Activated naive CD4-positive, alpha-beta T cell (primary cell): ENCODE data around the gene EPB41L5.
"Not testable (repeated sequence)": the region's sequence is repeated elsewhere in the genome, so short reads cannot be mapped to it uniquely, and the experiment has no call there.

Experiments
- DNase-seq, 4 experiments: peaks; one replicate each; lab custom pipeline; 2025; lab: John Stamatoyannopoulos, UW

Gene EPB41L5

DNA sequence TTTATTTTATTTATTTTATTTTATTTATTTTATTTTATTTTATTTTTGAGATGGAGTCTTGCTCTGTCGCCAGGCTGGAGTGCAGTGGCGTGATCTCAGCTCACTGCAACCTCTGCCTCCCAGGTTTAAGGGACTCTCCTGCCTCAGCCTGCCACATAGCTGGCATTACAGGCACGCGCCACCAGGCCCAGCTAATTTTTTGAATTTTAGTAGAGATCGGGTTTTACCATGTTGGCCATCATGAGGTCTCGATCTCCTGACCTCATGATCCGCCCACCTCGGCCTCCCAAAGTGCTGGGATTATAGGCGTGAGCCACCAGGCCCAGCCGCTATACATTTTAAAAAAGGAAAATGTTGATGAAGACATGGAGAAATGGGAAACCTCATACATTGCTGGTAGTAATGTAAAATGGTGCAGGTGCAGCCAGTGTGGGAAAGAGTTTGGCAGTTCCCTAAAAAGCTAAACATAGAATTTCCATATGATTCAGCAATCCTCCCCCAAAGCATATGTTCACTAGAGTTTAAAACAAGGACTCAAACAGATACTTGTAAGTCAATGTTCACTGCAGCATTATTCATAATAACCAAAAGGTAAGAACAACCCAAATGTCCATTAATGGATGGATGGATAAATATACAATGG is 187.1 kb downstream of the EPB41L5 start:
- DNase-seq, result not testable (repeated sequence)

DNA sequence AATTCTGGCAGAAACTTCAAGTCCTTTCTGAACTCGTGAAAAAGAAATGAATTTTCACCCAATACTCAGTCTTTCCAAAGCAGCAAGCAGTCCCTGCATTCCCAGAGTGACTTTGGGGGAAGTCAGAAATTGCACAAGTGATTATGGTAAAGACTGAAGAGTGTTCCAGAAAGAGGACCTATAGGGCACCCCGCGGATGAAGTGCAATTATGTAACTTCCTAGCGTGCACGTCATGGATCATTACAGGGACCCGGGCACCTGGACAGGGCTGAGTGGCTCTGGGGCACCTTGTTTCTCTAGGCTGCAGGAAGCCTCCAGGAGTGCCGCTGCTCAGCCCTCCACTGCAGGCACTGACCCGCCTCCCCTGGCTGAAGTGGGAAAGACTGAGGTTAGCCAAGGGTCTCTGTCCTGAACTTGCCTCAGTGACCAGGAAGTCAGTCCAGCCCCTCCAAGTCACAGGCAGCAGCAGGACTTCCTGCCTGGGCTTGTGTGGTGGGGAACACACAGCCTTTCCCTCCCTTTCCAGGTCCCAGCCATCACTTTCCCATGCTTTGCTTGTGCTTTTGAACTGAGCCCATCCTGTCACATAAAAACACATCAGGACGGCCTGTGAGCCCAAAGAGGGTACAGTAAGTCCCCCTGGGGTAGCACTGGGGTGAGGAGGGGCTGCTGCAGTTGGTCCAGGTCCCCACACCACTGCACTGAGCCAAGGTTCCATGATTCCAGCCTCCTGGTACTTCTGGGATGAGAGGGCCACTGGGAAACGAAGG is 190.6 kb downstream of the EPB41L5 start:
- no peak for DNase-seq

DNA sequence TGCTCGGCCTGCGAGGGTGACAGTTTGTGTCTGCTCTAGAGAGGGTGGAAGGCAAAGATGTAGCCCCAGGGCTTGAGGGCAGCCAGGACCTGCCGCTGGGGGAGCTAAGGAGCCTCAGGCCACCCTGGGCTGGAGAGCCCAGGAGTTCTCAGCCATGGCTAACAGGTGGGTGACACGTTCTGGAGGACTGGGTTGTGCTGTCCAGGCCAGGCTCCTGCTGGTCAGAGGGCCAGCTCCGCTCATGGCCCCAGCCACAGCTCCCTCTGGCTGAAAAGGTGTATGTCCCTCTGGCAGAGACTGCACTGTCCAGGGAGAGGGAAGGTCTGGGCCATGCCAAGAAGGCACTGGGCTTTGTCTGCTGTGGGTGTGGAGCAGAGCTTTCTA is 191.1 kb downstream of the EPB41L5 start:
- no peak for DNase-seq

DNA sequence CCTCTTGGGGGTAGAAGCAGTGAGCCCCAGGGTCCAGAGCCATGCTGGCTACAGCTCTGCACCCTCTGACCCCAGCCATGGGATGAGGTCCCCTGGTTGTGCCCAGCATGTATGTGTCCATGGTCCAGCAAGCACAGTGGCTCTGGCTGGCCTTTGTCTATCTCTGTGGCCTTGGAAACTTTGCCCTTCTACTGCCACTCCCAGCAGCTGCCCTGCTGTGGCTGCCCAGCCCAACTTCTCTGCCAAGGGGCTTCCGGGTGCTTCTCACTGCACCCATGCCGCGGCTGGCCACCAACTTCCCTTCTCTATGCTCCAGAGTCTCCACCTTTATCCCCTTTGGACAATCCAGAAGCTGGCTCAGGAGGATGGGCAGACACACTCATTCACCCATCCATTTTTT is 191.5 kb downstream of the EPB41L5 start:
- no peak for DNase-seq

DNA sequence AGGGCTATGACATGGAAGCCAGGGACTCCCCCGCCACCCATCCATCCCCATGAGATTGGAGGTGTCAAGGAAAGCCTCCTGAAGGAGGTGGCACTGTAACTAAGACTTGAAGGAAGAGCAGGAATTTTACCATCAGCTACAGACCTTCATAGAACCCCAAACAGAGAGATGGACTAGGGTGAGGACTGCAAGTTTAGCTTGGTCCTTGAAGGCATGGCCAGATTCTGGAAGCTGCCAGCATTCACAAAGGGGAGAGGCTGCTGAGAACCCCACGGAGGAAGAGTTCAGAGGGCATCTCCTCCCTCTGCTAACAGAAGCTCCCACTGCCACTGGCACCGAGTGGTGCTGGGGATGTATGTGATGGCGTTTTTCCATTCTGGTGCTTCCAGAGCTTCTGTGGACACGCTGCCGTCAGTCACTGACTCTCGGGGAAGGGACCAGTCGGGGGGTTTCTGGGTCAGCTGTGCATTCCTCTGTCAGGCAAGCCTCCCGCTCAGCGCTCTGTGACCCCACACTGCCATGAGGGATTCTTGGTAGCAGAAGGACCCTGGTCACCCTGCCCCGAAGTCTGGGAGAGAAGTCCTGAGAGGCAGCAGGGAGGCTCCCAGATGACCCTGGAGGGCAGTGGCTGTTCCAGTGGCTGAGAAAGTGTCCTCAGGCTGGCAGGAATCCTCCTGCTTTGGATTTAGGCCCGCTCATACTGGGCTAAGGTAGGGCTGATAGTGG is 192.2 kb downstream of the EPB41L5 start:
- DNase-seq, result no peak

DNA sequence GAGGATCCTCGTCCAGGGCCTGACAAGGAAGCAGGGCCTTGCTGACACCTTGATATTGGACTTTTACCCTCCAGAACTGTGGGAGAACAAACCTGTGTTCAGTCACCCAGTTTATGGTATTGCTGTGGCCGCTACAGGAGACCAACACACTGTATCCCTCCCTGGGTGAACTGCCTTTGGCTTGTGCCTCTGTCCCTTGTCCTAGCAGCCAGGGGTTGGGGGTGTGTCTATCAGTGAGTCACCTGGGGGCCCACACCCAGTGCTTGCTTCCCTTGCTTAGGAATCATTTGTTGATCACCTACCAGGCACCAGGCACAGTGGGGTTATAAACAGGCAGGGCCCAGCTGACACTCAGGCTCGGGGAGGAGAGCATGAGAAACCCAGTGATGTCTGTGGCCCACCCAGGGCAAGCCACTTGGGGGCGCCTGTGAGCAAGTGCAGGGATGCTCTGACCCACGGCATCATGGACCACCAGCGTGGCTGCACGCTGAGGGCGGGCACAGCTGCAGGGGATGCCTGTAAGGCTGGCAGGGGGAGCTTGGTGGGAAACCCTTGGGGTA is 193.2 kb downstream of the EPB41L5 start:
- no peak for DNase-seq

DNA sequence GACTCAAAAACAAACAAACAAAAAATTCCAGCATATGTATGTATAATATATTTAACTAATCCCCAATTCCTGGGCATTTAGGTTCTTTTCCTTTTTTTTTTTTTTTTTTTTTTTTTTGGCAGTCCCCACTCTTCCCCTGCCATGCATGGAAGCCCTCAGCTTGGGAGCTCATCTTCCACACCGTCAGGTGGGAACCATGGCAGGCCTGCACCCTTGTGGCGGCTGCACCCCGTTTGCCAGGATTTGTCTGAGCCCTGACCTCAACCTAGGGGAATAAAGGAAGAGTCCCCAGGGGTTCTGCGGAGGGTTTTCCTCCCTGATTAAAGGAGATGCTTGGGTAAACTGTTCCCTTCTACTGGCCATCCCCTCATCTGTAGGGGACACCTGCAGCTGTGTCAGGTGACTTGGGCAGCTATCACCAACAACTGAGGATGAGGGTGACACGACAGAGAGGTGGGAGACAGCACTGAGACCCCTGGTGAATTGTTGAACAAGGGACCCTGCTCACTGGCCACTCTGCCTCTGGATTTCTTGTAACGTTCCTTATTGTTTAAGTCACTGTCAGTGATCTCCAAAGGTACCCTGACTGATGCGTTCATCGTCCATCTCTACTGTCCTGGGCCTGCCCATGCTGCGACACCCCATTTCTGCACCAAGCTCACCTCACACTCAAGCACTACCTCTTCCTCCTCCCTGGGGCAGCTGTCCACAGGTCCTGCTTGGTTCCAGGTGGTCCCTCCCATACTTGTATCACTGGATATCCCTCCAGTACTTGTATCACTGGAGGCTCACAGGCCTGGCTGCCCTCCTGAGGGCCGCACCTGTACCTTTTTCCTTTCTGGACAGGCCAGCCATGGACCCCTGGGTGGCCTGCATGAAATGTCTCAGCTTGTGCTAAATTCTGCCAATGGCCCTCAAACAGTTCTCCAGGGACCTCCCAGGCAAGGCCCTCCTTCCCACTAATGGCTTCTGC is 195.8 kb downstream of the EPB41L5 start:
- no peak for DNase-seq

DNA sequence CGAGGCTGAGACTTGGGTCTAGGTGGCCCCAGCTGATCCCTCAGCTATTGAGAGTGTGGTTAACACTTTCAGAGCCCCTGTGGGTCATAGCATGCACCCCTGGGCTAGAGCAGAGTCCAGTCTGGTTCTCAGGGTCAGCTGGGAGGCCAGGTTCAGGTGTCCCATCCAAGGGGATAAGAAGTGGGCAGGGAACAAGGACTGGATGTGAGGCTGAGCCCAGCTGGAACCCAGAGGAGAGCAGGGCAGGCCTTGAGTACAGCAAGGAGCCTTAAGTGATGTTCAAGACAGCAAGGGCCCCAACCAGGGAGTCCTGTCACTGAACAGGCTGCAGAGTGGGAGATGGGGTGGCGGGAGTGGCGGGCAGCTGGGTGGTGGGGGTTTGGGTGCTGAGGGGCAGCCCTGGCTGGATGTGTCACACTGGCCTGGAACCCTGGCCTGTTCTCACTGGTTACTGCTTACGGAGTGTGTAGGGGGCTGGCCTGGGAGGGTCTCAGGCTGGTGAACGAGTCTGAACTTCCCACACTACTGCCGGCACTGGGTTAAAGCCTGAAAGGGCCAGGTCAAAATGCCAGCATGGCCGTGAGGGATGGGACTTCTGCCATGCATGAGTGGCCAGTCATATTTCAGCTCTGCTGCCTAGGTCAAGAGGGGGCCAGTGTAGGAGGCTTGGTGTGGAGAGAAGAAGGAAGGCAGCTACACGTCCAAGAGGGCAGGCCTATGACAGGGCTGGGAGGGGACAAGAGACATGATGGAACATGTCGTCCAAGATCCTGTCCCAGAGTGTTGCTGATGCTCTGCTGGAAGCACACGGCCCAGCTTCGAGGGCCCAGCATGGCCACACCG is 196.8 kb downstream of the EPB41L5 start:
- no peak for DNase-seq

DNA sequence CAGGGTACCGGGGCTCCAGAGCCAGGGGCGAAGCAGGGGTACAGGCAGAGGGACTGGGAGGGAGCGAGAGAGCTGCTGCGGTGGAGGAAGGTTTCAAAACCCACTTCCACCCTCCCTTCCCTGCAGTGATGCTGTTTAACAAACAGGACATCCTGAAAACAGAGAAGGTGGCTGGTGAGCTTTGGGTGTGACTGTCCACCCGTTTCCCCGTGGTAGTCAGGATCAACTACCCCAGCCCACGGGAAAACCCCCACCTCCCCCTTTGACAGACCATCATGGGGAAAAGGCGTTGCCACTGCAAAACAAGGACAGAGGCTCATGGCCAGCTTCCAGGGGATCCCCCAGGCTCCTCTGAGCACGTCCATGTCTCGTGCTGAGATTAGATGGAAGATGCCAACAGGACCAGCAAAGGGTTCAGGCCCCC is 197.4 kb downstream of the EPB41L5 start:
- no peak for DNase-seq

DNA sequence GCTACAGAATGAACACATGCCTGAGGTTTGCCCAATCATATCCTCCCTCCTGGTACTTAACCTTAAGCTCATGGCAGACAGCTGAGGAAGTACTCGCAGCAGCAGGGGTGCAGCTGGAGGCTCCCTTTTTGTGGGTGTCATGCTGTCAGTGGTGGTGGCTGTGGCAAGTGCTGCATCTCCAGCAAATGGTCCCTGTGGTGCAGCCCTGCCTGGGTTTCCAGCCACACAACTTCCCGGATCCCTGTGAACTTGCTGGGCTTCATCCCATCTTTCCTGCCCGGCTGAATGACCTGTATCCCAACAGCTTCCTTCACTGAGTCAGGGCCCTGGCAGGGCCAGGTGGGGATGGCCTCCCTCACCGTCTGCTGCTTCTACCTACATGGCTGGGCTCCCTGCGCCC is 205.3 kb downstream of the EPB41L5 start:
- DNase-seq, result no peak

DNA sequence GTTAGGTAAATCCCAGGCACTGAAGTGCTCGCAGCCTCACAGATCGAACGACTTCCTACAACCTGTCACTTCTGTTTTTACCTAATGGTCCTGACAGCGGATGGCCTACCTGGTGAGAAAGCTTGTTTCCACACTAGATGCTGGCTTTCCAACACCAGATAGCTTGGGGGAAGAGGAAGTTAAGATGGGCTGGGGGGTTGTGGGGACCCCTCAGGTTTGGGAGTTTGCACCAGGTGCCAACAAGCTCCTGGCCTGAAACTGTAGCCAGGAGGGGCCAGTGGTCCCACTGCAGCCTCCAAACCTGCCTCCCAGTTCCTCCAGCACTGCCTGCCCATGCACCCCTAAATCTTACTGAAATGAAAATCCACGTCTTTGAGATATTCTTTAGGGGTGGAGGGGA is 206.4 kb downstream of the EPB41L5 start:
- DNase-seq, result no peak

DNA sequence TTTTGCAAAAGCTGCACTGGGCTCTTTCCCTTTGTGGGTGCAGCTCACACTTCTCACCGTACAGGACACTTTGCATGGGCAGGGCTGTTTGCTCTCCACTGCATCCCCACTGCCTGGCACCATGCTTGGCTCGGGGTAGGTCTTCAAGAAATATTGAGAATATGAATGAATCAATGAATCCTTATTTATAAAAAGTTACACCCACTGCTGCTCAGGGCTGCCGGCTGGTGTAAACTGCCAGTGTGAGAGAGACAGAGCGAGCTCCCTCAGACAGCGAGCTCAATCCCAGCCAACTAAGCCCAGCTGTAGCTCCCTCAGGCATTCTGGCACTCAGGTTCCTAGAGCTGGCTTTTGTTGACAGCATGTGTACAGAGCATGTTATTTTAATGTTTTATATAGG is 206.9 kb downstream of the EPB41L5 start:
- no peak for DNase-seq

DNA sequence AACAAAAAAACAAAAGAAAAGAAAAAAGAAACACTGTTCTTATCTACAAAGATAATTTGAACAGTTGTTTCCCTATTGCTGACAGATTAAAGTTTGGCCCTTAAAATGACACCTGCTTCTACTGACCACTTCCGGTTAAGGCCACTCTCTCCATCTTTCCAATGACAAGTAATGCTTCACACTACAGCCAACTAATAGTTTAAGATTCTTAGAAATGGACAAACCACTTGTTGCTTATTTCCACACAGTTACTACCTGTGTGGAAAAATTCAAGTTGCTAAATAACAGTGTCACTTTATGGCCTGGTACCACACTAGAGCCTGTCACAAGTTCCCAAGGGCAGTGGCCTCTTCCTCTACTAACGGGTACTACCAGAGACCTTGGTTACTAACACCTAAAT is 207.9 kb downstream of the EPB41L5 start:
- no peak for DNase-seq

DNA sequence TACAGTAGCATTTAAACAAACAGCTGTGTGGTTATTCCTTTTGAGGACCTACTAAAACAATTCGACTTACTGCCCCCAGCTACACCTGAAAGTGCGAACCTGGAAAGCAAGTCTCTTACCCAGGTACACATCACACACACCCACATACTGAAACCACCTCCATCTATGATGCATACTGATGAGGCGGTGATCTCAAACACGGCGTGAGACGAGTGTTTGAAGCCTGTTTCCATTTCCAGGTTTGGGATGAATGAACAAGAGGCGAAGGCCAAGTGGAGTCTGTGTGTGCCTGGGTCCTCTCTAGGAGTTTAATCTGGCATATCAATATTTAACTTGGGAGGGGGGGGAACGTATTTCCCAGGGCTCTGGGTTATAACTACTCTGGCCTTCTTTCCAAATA is 208.7 kb downstream of the EPB41L5 start:
- no peak for DNase-seq

DNA sequence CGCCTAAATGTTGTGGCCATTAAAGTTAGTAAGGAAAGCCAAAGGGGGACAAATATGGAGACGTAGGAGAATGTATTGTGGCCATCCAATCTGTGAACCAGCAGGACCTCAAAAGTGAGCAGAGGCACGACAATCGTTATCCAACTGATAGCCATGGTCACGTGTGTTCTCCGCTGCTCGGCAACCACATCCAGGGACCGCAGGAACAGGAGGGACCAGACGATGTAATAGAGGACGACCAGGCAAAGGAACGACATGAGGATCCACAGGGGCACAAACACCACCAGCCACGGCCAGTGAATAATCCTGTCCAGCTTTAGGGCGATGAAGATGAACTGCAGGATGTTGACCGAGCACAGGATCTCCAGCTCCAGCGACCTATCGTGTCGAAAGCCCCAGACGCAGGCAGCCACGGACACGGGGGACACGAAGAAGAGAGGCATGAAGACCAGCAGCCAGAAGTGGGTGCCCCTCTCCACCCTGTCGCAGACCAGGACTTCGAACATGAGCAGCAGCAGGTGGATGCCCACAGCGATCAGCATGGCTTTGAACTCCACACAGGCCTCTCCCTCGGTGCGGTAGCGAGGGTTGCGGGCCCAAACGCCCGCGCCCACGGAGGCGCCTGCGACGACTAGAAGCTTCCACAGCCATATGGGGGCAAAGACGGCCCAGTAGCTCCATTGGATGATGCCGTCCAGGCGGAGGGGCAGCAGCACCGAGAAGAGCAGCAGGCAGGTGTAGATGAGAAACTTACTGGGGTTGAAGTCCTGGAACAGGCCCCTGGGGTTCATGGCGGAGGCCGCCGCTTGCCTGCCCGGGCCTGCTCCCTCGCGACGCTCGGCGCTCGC is 209.5 kb downstream of the EPB41L5 start:
- DNase-seq, result no peak

DNA sequence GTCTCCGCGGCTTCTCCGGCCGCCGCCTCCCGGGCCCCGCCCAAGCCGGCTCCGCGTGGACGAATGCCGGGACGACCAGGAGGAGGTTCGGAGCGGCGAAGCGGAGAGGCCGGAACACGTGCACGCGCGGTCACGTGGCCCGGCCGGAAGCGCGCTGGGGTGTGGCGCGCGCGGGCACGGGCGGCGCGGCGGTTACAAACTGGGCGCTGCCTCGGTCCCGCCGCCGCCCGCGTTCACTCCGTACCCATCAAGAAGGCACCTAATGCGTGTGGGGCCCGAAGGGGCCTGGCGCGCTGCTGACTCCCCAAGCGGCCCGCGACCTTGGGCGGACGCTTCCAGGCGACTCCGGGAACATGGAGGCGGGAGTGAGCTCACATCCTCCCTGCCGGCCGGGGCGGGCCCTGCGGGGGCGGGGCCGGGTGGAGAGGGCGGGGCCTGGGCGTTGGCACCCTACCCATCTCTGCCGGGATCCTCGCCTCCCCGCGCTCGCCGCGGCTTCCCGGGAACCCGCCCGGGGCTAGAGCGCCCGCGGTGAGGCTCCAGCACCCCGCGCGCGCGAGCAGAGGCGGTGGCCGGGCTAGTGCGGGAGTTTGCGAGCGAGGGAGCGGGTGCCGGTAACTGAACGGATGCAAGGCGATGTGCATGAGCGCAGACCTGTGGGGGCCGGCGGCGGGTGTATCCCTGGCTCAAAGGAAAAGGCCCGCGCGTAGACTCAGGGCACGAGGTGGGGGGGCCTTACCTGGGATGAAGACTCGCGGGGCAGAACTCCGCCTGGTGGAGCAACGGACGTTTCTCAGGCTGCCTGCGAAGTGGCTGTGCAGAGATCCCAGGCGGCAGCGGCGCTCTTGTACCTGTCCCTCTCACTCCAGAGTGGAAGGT is 210.4 kb downstream of the EPB41L5 start, which contains the start of gene TMEM185B:
TMEM185B (minus strand) TSS at position 367 of the 879 bp plus-strand sequence. CDS start 424 bp downstream, outside the sequence.
- DNase-seq, result peak; percentile 58 to 84 (median 72)

DNA sequence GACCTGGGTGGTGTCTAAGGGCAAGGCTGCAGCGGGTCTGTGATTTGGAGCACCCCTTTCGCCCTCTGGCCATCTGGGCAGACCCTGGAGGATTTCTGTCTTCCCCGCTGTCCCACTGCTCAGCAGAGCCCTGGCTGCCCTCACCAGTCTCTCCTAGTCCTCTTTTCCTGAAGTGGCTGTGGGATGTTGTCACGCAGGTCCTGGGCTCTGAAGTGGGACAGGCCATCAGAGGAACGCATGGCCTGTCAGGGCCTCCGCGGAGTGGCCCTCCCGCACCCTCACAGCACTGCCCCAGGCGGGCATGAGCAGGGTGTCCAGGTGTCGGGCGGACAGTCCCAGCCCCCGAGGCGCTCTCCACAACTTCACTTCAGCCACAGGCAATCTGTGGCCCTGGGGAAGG is 211.4 kb downstream of the EPB41L5 start:
- no peak for DNase-seq

DNA sequence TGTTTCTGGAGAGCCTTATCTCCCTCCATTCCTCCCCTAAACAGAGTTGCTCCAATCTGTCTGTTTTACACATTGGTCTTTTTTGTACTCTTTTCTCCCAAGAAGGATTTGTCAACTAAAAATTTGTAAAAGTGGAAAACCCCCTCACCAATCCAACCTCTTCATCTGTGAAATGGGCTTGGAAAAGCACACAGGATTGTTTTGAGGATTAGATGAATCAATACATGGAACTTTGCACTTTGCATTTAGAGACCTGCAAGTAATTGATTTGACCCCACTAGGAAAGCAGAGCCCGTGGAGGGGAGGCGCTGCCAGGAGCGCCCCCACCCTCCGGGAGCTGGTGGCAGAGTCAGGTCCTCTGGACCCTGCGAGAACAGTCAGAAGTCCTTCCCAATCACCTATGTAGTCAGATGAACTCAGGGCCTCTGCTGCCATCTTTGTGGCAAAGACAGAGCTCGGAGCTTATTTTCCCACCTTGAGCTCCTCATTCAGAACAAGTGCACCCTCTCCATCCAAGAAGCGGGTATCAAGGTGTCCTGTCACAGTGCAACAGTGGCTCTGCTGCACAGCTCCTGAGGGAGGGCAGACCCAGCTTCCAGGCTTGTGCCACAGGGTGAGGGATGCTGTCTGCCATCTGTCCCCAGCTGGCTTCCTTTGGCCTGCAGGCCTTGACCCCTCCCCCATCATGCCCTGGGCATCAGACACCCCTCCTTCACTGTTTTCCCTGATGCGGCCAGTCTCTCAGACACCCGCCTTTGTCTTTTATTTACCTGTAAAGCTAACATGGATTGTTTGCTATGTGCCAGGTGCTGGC is 212.1 kb downstream of the EPB41L5 start:
- DNase-seq, result no peak
